ENCODE data around the gene ORAI3. TPM values are rescaled to one million over a fixed set of nuclear protein-coding genes. Genes with fewer than 3 reads are reported as not detected.

ORAI3 gene
- total RNA-seq, 1 donor from 2014 or later: 25.7 TPM

- intact Hi-C loops (cut with micrococcal nuclease): no loop called here
Measured at GRCh38 chr16:31002250-31002700, 53.4 kb downstream of the ORAI3 start.

- intact Hi-C loops (cut with micrococcal nuclease): no loop called here
Measured at GRCh38 chr16:31002862-31003341, 54.0 kb downstream of the ORAI3 start.

- intact Hi-C loops (cut with micrococcal nuclease): no loop called here
Measured at GRCh38 chr16:31003744-31004143, 54.9 kb downstream of the ORAI3 start.

Other genes starting within 250 kb of the ORAI3 start
- gene SRCAP, start 249.9 kb upstream of the ORAI3 start, total RNA-seq: 81.8 and 88.3 TPM in 2 replicates
- gene PHKG2, start 200.6 kb upstream of the ORAI3 start, total RNA-seq: 44.5 and 47.6 TPM in 2 replicates
- gene CFAP119, start 187.0 kb upstream of the ORAI3 start, total RNA-seq: 2.3 and 4.4 TPM in 2 replicates
- 78.2 and 85.5 TPM in 2 replicates for gene RNF40, start 186.7 kb upstream of the ORAI3 start, total RNA-seq
- gene ZNF629, start 161.9 kb upstream of the ORAI3 start, total RNA-seq: 0.25 and 0.43 TPM in 2 replicates
- gene BCL7C, start 55.0 kb upstream of the ORAI3 start, total RNA-seq: 22.7 and 22.8 TPM in 2 replicates
- 0.32 and 0.41 TPM in 2 replicates for gene CTF1, start 52.5 kb upstream of the ORAI3 start, total RNA-seq
- 26.6 and 27.1 TPM in 2 replicates for gene FBXL19, start 25.5 kb upstream of the ORAI3 start, total RNA-seq
- 29.7 and 30.2 TPM in 2 replicates for gene SETD1A, start 8.7 kb downstream of the ORAI3 start, total RNA-seq
- gene HSD3B7, start 36.1 kb downstream of the ORAI3 start, total RNA-seq: 3.8 TPM in 2 replicates
- 0.55 and 0.59 TPM in 2 replicates for gene STX1B, start 61.6 kb downstream of the ORAI3 start, total RNA-seq
- 55.6 and 55.8 TPM in 2 replicates for gene STX4, start 84.5 kb downstream of the ORAI3 start, total RNA-seq
- 11.5 and 13.6 TPM in 2 replicates for gene ZNF668, start 125.2 kb downstream of the ORAI3 start, total RNA-seq
- gene ZNF646, start 125.4 kb downstream of the ORAI3 start, total RNA-seq: 25.0 and 25.3 TPM in 2 replicates
- 3.6 and 5.3 TPM in 2 replicates for gene PRSS53, start 139.9 kb downstream of the ORAI3 start, total RNA-seq
- 53.2 and 53.4 TPM in 2 replicates for gene VKORC1, start 145.7 kb downstream of the ORAI3 start, total RNA-seq
- 21.5 and 24.0 TPM in 2 replicates for gene BCKDK, start 159.3 kb downstream of the ORAI3 start, total RNA-seq
- gene KAT8, start 168.6 kb downstream of the ORAI3 start, total RNA-seq: 56.2 and 57.3 TPM in 2 replicates
- 0.18 TPM in 1 of 2 replicates, not detected in the other for gene PRSS8, start 186.7 kb downstream of the ORAI3 start, total RNA-seq
- 1.3 TPM in 2 replicates for gene PRSS36, start 201.0 kb downstream of the ORAI3 start, total RNA-seq
- 764 and 794 TPM in 2 replicates for gene FUS, start 231.1 kb downstream of the ORAI3 start, total RNA-seq

Measured in T-helper 2 cell treated with Interferon-gamma antibody and Interleukin-4, amounts not matched to agents 100 ng/mL and 5 ng/mL, for 36 hours (primary cell).